AG09309 (cell line): Measurements from ENCODE around the gene NDRG4.

Source experiments
- DNase-seq: peaks from one replicate; pipeline ENCODE4 v3.0.0-alpha.2; 2010; ENCODE audit warnings: low read depth
- H3K4me3 ChIP-seq: 2 replicates; pipeline ENCODE4 v1.5.1; 2011; ENCODE audit warnings: mild to moderate bottlenecking, low read depth, low read length, moderate library complexity; ENCODE audit not compliant: control insufficient read depth
- TF ChIP-seq, protein P1 (sequence below): IDR thresholded peaks from 2 replicates; pipeline ENCODE4 v1.5.1; 2011; ENCODE audit warnings: mild to moderate bottlenecking, low read depth, low read length, inconsistent platforms; ENCODE audit not compliant: insufficient read depth, control insufficient read depth; ENCODE audit errors: missing control alignments

NDRG4 gene

DNA sequence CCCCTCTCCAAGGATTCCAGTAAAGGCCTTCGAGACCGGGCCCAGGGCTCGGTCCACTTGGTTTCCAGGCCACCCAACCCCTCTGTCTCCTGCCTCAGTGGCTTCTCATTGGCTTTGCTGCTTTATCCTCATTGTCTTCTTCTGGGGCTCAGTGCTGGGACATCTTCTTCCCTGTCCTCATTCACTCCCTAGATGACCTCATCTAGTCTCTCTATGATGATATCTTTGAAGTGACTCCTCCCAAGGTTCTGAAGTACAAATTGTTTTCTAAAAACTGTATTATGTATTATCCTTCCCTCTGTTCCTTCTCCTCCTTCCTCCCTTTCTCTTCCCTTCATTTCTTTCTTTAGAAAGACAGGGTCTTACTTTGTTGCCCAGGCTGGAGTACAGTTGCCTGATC lies 27.1 kb upstream of the NDRG4 start:
- TF ChIP-seq, protein P1, sequence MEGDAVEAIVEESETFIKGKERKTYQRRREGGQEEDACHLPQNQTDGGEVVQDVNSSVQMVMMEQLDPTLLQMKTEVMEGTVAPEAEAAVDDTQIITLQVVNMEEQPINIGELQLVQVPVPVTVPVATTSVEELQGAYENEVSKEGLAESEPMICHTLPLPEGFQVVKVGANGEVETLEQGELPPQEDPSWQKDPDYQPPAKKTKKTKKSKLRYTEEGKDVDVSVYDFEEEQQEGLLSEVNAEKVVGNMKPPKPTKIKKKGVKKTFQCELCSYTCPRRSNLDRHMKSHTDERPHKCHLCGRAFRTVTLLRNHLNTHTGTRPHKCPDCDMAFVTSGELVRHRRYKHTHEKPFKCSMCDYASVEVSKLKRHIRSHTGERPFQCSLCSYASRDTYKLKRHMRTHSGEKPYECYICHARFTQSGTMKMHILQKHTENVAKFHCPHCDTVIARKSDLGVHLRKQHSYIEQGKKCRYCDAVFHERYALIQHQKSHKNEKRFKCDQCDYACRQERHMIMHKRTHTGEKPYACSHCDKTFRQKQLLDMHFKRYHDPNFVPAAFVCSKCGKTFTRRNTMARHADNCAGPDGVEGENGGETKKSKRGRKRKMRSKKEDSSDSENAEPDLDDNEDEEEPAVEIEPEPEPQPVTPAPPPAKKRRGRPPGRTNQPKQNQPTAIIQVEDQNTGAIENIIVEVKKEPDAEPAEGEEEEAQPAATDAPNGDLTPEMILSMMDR = no peak
- H3K4me3 ChIP-seq = no peak overlapping the region
- no peak for DNase-seq

DNA sequence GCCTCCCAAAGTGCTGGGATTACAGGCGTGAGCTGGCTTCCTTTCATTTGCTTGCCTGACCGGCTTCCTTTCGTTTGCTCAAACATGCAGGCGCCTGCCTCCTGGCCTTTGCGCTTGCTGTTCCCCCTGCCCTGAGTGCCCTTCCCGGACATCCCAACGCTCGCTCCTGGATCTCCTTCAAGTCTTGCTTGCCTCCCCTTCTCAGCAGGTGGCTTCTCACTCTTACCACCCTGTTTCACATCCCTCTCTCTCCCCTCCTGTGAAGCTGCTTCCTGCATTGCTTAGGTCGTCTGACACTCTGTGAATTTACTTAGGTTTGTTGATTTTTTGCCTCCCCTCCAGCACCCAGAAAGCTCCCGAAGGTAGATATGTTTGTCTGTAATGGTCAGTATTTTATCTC lies 25.6 kb upstream of the NDRG4 start:
- H3K4me3 ChIP-seq = no peak overlapping the region
- TF ChIP-seq, protein P1 = no peak
- DNase-seq = no peak

DNA sequence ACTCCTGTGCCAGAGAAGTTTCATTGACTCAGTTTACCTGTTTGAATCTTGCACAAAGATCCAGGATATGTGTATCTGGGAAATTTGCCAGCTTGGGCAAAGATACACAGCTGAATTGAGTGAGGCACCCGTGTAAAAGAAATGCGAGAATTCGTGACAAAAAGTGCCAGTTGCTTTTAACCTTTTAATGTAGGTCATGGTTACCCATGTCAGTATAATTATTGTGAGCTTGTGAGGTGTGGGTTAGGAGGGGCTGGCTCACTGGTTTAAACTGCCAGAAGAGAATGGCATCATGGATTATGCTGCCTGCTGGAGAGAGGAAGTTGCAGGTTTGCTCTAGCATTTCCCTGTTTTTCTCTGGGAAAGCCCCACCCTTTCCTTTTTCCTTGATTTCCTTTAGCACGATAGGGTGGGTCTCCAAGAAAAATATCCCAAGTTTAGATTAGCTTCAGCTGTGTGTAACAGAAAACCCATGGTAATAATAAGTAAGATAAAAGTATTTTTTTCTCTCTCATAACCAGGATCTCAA lies 24.8 kb upstream of the NDRG4 start:
- no peak overlapping the region for H3K4me3 ChIP-seq
- TF ChIP-seq, protein P1 = no peak
- no peak for DNase-seq

DNA sequence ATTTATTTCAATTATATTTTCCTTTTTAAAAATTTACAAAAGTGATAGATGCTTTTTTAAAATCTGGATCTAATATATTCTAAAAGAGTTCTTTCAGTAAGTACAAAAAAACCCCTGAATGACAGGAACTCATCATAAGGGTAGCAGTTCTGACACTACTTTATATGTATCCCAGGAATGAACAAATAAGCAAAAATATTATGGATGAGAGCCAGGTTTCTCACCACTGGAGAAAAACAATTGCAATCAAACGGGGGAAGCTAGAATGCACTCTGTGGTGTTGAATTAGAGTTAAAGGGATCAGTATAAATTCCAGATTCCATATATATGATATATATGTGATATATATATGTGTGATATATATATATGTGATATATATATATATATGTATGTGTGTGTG lies 23.2 kb upstream of the NDRG4 start:
- TF ChIP-seq, protein P1 = no peak
- no peak overlapping the region for H3K4me3 ChIP-seq
- no peak for DNase-seq

DNA sequence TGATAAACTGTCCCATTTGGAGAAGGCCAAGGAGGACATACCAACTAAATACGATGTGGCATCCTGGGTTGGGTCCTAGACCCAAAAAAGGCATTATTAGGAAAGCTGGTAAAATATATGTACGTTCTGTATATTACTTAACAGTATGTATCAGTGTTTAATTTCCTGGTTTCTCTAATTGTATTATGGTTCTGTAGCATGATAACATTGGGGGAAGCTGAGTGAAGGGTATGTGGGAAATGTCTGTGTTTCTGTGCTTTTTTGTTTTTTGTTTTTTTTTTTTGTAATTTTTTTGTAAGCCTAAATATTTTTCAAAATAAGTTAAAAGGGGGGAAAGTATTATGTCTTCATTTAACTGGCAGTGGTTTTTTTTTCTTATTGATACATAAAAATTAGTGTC lies 21.5 kb upstream of the NDRG4 start:
- no peak for DNase-seq
- TF ChIP-seq, protein P1 = no peak
- H3K4me3 ChIP-seq = no peak overlapping the region

DNA sequence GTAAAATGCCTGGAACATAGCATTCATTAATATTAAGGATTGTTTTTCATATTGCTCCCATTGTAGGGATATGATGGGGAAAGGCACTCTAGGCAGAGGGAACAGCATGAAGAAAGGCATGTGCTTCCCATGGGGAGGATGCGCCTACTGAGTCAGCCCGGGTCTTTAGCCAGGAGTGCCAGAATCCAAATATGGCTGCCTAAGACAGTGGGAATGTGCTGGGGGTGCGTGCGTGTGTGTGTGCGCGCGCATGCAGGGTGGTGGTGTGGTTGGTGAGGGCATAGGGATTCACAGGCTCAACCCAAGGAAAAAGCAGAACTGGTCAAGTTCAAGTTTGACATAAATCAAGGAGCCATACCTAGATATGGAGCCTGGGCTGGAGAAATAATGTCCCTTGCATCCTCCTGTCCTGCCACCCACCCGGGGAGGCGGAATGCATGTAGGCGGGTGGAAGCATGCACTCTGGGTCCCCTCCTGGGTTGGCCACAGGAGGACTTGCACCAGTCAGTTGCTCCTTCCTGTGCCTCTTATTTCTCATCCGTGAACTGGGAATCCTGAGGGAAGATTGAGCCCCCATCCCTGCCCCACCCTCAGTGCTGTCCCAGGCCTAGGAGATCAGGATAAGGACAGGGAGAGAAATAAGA lies 18.6 kb upstream of the NDRG4 start:
- H3K4me3 ChIP-seq = no peak overlapping the region
- TF ChIP-seq, protein P1 = no peak
- no peak for DNase-seq

DNA sequence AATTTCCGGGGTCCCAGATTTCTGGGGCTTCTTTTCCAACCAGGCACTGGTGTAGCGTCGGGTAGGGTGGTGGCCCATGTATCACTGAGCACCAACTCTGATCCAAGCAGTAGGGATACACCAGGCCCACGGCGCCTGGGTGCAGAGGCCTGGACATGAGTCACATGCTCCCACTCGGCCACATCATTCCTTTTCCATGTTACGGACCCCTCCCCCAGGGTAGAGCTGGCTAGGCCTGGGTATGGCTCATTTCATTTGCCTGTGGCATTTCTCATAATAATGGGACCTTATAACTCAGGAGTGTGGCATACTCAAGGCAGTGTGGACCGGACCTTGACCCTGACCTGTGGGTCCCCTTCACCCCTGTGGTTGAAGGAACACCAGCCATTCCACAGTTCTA lies 18.0 kb upstream of the NDRG4 start:
- no peak overlapping the region for H3K4me3 ChIP-seq
- no peak for DNase-seq
- TF ChIP-seq, protein P1 = no peak
